Upper lobe of left lung (tissue), 4 donors: ENCODE data around the gene SRSF10.

ENCODE experiments used
- POLR2A ChIP-seq, 4 donors: fragments of 450-650 bp; IDR thresholded peaks; one replicate each; pipeline ENCODE4 v1.5.1; 2016 to 2017; ENCODE audit warnings: antibody characterized with exemption in 4 of 4, mild to moderate bottlenecking in 2 of 4
- POLR2AphosphoS5 ChIP-seq, 2 donors: sonication (generic); formaldehyde crosslinking; IDR thresholded peaks; one replicate each; pipeline ENCODE4 v1.5.1; 2017; ENCODE audit warnings: antibody characterized with exemption in 2 of 2
- TF ChIP-seq, protein P1 (sequence below), 6 experiments: fragments of 450-650 bp in 4 of 6; fragments of 200-600 bp in 2 of 6; sonication (generic) in 2 of 6; IDR thresholded peaks; one replicate each; pipeline ENCODE4 v1.5.1; 2016 to 2019; ENCODE audit warnings: antibody characterized with exemption in 6 of 6

GRCh38 chr1:23931491-23931880 is 48.6 kb downstream of the SRSF10 start:
- TF ChIP-seq, protein P1, sequence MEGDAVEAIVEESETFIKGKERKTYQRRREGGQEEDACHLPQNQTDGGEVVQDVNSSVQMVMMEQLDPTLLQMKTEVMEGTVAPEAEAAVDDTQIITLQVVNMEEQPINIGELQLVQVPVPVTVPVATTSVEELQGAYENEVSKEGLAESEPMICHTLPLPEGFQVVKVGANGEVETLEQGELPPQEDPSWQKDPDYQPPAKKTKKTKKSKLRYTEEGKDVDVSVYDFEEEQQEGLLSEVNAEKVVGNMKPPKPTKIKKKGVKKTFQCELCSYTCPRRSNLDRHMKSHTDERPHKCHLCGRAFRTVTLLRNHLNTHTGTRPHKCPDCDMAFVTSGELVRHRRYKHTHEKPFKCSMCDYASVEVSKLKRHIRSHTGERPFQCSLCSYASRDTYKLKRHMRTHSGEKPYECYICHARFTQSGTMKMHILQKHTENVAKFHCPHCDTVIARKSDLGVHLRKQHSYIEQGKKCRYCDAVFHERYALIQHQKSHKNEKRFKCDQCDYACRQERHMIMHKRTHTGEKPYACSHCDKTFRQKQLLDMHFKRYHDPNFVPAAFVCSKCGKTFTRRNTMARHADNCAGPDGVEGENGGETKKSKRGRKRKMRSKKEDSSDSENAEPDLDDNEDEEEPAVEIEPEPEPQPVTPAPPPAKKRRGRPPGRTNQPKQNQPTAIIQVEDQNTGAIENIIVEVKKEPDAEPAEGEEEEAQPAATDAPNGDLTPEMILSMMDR (IDR thresholded peaks at IDR 0.05) = no peak
- TF ChIP-seq POLR2A (IDR thresholded peaks at IDR 0.05) = no peak
- TF ChIP-seq POLR2AphosphoS5 (IDR thresholded peaks at IDR 0.05) = no peak
